Measurements from ENCODE around the gene IMPG2.

Gene IMPG2

DNA sequence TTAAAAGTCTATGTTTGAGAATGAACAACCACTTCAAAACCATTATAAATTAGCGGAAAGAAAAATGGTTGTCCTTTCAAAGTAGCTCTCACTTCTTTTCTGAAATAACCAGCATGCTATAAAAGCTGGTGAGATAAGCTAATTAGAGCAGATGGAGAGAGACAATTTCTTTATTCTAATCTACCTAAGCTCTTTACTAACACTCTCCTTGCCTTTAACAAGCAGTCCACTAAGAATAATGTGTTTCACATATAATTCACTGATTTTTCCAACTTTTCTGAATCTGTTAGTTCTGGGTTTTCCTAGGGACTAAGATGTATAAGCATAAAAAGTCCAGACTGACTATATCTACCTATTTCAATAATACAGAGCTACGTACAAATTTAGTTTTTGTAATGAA, at the start of gene IMPG2:
Gene IMPG2 (minus strand): TSS at position 101 of the 400 bp plus-strand sequence. CDS start 203 bp downstream, outside the sequence.
- TF ChIP-seq GATA2 (IDR thresholded peaks at IDR 0.05; ENCODE audit: low read depth, low read length): no peak
- no peak for TF ChIP-seq GATA3 (IDR thresholded peaks at IDR 0.05; ENCODE audit: low read depth, low read length)

DNA sequence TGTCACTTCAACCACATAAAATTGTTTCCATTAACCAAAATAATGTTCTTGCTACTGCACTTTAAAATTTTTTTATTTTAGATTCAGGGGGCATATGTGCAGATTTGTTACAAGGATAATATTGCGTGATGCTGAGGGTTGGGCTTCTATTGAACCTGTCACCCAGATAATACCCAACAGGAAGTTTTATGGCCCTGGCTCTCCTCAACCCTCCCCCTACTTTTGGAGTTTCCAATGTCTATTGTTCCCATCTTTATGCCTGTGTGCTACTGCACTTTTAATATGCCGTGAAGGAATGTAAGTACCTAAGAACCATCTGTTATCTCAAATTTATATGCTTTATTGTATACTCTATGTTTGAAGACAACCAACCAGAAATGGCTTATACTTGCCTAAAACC, 42.0 kb upstream of the IMPG2 start:
- TF ChIP-seq GATA2 (IDR thresholded peaks at IDR 0.05; ENCODE audit: low read depth, low read length): no peak
- TF ChIP-seq GATA3 (IDR thresholded peaks at IDR 0.05; ENCODE audit: low read depth, low read length): no peak

DNA sequence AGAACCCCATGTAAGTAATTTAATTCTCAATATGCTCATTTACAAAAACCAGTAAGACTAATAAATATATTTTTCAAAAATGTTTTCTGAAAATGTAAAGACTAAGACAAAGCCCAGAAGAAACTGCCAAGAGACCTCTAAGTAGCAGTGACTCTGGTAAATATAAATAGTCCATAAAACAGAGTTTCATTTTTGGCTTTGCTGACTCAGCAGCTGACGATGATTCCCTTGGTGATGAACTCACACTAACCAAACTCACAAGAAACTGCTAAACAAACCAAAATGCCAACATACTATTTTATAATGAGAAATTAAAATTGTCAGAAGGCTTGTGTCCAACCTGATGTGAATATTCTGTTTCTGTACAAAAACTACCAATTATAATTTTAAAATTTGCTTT, 31.5 kb upstream of the IMPG2 start:
- TF ChIP-seq GATA2 (IDR thresholded peaks at IDR 0.05; ENCODE audit: low read depth, low read length) (no peak), GATA3 (IDR thresholded peaks at IDR 0.05; ENCODE audit: low read depth, low read length) (no peak)

GRCh38 chr3:101340591-101340990, 20.2 kb upstream of the IMPG2 start:
- TF ChIP-seq GATA2 (IDR thresholded peaks at IDR 0.05; ENCODE audit: low read depth, low read length): no peak

GRCh38 chr3:101333883-101334282, 13.5 kb upstream of the IMPG2 start:
- TF ChIP-seq GATA2 (IDR thresholded peaks at IDR 0.05; ENCODE audit: low read depth, low read length) (no peak), GATA3 (IDR thresholded peaks at IDR 0.05; ENCODE audit: low read depth, low read length) (no peak)

DNA sequence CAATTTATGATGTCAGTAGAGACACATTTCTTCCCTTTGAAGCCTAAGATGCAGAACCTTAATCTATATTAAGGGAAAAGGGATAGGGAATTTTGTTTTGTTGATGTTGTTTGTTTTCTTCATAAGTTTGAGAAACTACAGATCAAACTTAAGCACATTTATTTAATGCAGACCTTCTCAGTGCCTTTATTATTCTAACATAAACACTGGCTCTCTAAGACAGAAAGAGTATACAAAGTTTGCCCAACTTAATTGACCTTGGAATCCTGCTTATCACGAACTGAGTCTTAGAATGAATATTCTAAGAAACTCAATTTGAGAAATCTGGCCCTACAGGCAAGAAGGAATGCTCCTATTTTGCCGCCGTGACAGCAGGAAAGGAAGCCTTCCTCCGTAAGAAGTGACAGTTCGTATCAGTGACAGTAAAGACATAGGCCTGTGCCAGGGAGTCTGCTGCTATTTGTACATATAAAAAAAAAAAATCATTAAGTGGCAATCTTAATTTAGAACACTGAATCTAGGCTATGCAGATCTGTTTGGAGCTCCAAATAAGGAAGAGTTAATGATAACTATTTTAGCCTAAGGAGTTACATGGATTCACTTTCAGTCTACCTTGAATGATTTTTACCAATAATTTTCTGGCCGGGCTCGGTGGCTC, 8.8 kb upstream of the IMPG2 start:
- TF ChIP-seq GATA2 (IDR thresholded peaks at IDR 0.05; ENCODE audit: low read depth, low read length) (no peak), GATA3 (IDR thresholded peaks at IDR 0.05; ENCODE audit: low read depth, low read length) (no peak)

- TF ChIP-seq GATA3 (IDR thresholded peaks at IDR 0.05; ENCODE audit: low read depth, low read length): no peak
- no peak for TF ChIP-seq GATA2 (IDR thresholded peaks at IDR 0.05; ENCODE audit: low read depth, low read length)
Observed at GRCh38 chr3:101325393-101326134, 5.2 kb upstream of the IMPG2 start.

DNA sequence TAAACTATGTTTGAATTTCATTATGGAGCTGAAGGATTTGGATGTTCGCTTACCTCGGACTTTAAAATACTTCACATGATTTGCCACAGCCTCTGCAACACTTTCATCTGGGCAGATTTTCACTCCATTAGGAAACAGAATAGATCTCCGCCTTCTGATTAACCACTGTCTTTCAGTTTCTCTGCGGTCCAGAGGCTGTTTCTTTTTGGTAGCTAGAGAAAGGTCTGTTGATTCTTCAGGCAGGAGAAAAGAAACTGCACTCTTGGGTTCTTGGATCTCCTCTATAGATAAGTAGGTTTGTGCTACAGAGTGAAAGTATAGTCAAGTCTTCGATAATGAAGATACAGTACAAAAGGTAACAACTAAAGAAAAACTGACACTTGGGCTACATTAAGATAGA, 844 bp downstream of the IMPG2 start:
- no peak for TF ChIP-seq GATA3 (IDR thresholded peaks at IDR 0.05; ENCODE audit: low read depth, low read length)
- no peak for TF ChIP-seq GATA2 (IDR thresholded peaks at IDR 0.05; ENCODE audit: low read depth, low read length)

- TF ChIP-seq GATA3 (IDR thresholded peaks at IDR 0.05; ENCODE audit: low read depth, low read length) (no peak), GATA2 (IDR thresholded peaks at IDR 0.05; ENCODE audit: low read depth, low read length) (no peak)
Observed at GRCh38 chr3:101312545-101312944, 7.8 kb downstream of the IMPG2 start.

DNA sequence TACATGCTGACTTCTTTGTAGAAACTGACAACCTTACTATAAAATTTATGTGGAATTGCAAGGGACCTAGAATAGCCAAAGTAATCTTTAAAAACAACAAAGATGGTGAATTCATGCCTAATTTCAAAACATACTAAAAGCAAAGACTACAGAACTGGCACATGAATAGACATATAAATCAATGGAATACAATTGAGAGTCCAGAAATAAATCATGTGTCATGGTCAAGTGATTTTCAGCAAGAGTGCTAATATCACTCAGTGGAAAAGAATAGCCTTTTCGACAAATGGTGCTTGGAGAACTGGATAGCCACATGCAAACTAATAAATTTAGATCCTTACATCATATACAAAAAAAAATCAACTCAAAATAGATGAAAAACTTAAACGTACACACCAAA, 8.7 kb downstream of the IMPG2 start:
- TF ChIP-seq GATA3 (IDR thresholded peaks at IDR 0.05; ENCODE audit: low read depth, low read length): no peak
- no peak for TF ChIP-seq GATA2 (IDR thresholded peaks at IDR 0.05; ENCODE audit: low read depth, low read length)

- no peak for TF ChIP-seq GATA3 (IDR thresholded peaks at IDR 0.05; ENCODE audit: low read depth, low read length)
Observed at GRCh38 chr3:101310978-101311375, 9.4 kb downstream of the IMPG2 start.

- TF ChIP-seq GATA2 (IDR thresholded peaks at IDR 0.05; ENCODE audit: low read depth, low read length): no peak
- no peak for TF ChIP-seq GATA3 (IDR thresholded peaks at IDR 0.05; ENCODE audit: low read depth, low read length)
Observed at GRCh38 chr3:101303836-101304235, 16.5 kb downstream of the IMPG2 start.

DNA sequence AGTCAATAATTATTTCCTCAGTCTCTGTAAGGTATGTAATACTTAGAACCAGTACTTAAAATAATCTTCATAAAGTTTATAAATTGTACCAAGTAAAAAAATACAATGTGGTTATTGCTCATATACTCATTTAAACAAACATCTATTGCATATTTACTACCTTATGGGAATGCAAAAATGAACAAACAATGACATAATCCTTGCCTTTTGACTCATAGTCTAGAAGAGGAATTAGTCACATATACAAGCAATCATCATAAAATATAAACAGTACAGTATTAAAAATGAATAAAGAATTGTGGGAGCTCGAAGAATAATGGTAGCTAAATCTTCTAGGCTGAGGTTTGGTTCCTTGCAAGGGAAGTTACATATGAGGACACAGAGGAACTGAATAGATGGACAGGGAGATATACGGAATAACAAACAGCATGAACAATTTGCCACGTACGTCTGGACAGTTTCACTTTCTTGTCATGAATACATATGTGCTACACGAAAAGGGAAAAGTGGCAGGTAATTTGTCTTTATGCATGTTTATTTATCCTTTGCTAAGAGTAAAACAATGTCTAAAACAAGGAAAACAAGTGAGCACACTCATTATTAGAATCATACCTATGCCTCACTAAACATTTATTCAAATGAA, 17.2 kb downstream of the IMPG2 start:
- no peak for TF ChIP-seq GATA3 (IDR thresholded peaks at IDR 0.05; ENCODE audit: low read depth, low read length)
- no peak for TF ChIP-seq GATA2 (IDR thresholded peaks at IDR 0.05; ENCODE audit: low read depth, low read length)

GRCh38 chr3:101300073-101300472, 20.3 kb downstream of the IMPG2 start:
- TF ChIP-seq GATA3 (IDR thresholded peaks at IDR 0.05; ENCODE audit: low read depth, low read length): no peak
- TF ChIP-seq GATA2 (IDR thresholded peaks at IDR 0.05; ENCODE audit: low read depth, low read length): no peak

DNA sequence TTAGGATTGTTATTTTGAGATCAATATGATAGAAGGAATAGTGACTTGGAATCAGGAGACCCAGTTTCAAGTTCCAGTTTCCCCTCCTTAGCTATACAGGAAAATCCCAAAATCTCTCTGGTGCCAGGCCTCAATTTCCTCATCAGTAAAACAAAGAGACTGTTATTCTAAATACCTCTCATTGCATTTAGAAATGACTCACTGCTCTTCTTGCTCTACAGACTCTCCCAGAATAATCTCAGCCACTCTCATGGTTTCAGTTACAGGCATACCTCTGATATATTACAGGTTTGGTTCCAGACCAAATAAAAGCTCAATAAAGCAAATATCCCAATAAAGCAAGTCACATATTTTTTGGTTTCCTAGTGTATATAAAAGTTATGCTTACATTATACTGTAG, 28.3 kb downstream of the IMPG2 start:
- TF ChIP-seq GATA3 (IDR thresholded peaks at IDR 0.05; ENCODE audit: low read depth, low read length): no peak

All from SH-SY5Y (cell line).